NCI-H2227 (cell line): ENCODE measurements around the gene NDRG4.
A peak's percentile ranks its signal among the peaks of the same experiment; 100 is the strongest.

ENCODE experiments used
- DNase-seq: peaks from one replicate; lab custom pipeline; 2025; ENCODE audit not compliant: unreplicated experiment; lab: John Stamatoyannopoulos, UW

NDRG4 gene, protein sequence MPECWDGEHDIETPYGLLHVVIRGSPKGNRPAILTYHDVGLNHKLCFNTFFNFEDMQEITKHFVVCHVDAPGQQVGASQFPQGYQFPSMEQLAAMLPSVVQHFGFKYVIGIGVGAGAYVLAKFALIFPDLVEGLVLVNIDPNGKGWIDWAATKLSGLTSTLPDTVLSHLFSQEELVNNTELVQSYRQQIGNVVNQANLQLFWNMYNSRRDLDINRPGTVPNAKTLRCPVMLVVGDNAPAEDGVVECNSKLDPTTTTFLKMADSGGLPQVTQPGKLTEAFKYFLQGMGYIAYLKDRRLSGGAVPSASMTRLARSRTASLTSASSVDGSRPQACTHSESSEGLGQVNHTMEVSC

DNA sequence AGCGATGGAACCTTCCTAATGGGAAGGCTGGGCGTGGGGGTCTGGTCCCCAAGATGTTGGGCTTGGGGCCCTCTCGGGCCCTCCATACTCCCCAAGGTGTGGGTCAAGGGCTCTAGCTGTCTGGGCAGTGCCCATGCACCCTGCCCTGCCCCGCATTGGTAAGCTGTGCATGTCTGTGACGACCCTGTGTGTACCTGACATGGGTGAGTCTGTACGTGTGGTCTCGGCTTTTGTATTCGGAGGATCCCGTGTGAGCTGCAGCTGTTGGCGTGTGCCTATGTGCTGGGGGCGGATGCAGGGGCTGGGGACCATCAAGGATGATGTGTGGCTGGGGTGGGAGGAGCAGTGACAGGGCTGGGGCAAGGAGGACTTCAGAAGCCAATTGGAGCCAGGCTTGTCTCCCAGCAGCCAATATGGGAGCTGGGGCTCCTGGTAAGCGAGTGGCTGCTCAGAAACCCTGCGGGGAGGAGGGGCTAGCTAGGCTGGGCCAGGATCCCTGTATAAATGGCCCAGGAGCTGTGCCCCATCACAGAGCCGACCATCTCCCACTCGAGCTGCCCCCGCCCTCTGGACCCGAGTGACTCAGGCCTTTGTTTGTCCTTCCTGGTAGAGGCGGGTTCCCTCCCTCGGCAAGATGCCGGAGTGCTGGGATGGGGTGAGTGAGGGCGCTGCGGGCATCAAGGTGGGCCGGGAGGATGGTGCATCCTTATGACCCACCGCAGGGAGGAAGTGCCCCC, at the start of gene NDRG4:
NDRG4 (plus strand) TSS at position 529 of the 737 bp plus-strand sequence; CDS start at position 635, 106 bp downstream.
- DNase-seq, result peak; percentile 94

DNA sequence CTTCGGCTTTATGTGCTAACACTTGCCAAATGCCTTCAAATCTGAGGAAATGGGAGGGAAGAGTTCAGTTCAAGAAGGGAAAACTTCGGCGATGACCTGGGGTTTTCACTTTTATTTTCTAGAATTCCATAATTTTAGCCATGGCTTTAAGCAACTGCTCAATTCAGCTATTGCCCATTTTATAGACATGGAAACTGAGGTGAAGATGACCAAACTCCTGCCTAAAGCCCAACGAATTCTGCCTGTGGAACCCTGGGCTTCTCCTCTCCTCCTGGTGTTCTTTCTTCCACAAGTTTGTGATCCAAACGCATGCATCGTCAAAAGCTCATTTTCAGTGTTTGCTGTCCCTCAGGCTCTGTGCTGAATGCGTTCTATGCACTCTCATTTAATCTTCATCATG, 49.4 kb upstream of the NDRG4 start:
- DNase-seq, result no peak

DNA sequence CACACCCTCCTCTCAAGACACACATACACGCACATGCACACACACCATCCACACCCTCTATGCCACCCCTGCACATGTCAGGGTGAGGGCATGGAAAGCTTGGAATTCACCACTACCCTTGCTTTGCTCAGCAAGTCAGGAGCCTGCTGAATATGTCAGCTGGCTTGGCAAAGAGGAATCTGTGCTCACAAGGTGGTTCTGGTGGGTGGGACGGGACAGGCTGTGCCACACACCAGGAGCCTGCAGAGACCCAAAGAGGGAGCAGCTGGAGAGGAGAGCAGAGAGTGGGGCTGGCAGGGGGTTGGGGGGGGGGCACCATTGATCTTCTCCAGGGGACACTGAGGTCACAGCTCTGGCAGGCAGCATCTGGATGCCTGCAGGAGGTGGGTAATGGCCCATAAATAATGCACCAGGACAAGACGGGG, 48.7 kb upstream of the NDRG4 start:
- DNase-seq, result peak; percentile 32

DNA sequence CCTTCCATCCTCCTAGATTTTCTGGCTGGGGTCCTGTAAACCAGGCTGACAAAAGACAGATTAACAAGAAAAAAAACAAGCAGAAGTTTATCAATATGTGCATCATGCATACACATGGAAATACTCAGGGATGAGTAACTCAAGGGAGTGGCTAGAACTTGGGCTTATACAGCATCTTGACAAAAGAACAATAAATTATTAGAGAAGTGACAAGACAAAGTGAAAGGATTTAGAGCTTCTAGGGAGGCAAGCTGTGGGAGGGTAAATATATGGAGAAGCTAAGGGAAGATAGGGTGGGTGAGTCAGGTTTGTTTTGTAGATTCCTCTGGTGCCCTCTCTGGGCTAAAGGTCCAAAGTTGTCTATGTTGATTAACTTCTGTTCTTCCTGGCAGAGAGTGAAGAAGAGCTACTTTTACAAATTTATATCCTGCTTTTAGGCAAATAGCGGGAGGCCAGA, 48.0 kb upstream of the NDRG4 start:
- no peak for DNase-seq

DNA sequence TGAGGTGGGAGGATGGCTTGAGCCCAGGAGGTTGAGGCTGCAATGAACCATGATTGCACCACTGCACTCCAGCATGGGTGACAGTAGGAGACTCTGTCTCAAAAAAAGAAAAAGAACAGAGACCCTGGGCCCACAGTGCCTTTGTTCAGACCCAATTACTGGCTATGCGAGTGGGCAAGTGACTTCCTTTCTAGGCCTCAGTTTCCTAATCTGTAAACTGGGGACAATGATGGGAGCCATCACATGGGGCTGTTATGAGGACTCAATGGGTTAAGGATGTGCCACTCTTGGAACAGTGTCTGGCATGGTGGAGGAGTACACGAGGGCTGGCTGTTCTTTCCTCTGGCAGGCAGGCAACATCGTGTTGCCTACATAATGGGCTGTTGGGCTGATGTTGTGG, 47.3 kb upstream of the NDRG4 start:
- DNase-seq, result no peak

DNA sequence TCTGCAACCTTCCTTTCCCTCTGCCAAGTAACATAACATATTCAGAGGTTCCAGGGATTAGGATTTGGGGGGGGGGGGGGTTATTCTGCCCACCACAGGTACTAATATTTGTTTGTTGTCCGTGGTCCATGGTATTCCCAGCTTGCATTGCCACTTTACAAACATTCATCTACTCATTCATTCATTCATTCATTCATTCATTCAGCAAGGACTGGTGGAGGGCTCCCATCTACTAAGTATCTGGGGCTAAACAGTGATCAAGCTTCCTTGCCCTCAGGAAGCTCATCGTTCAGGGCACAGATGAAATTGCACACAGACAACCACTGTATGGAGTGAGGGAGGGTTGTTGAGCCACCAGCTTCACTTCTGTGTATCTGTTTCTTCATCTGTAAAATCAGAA, 45.8 kb upstream of the NDRG4 start:
- DNase-seq, result no peak

DNA sequence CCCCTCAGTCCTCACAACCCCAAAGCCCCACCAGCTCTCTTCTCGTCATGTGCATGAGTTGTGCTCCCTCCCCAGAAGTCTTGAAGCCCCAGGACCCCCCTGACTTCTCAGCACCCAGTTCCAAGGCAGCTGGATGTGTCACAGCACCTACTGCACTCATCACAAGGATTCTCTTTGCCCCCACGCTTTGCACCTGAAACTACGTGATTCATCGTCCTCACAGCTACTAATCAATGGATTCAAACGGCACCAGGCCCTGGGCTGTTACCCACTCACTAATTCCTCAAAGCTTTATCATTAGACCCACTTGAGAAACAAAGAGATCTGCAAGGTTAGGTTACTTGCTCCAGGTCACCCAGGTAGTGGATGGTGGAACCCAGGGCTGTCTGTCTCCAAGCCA, 45.1 kb upstream of the NDRG4 start:
- DNase-seq, result no peak

DNA sequence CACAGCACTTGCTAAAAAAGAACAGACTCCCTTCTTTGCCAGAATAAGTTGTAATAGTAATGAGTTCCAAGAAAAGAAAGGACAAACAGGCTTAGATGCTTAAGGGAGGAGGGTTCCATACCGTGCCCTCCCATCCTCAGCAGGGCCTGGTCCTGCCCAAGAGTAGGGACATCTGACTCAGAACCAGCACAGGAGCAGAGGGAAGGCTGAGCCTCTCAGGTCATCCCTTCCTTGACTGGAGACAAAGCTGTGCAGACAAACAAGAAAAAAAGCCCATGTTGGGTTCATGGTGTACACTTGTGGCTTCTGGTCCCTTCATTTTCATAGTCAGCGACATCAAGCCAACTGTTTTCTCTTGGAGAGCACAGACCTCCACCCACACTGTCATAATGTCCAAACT, 44.2 kb upstream of the NDRG4 start:
- no peak for DNase-seq

DNA sequence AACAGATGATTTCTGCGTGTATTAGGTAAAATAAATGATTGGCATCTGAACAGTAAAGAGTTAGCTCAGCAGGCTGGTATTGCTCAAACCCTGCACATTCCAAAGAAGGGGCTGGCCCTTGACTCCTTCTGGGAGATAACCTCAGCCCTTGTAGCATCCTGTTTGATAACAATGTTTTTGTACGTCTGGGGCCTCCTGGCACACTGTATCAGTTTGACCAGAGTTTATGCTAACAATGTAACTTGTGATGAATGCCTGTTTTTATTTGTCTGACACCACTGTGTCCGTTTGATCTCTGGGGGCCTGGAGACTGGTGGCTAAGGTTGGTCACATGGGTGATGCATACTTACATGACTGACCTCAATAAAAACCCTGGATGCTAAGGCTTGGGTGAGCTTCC, 43.8 kb upstream of the NDRG4 start:
- DNase-seq, result no peak

DNA sequence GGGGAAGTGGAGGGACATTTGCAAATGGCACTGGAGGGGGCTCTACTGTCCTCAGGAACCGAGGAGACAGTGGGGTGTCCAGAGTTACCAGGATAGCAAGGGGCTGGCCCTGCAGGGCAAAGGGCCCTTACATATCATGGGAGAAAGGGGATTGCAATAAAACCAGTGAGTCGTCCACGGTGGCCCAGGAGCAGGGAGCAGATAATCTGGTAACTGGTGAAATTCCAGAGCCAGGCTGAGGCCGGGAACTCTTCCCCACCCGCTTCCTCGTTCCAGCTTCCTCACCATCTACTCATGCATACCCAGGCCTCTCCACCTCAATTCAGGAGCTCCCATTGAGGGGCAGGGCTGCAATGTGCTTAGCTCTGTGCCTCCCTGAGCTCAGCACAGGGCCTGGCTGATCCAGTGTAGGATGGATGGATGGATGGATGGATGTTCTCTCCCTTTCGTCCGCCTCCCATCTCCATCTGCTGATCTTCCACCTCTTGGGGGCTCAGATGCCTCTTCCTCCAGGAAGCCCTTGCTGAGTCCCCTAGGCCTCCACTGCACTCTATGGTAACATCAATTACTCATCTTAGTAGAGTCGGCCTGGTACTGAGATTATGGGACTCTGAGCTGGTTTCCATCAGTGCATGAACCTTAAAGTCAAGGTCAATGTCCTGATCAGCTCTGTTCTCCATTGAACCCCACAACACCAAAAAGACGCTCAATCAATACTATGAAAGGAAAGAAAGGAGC, 41.2 kb upstream of the NDRG4 start:
- no peak for DNase-seq

DNA sequence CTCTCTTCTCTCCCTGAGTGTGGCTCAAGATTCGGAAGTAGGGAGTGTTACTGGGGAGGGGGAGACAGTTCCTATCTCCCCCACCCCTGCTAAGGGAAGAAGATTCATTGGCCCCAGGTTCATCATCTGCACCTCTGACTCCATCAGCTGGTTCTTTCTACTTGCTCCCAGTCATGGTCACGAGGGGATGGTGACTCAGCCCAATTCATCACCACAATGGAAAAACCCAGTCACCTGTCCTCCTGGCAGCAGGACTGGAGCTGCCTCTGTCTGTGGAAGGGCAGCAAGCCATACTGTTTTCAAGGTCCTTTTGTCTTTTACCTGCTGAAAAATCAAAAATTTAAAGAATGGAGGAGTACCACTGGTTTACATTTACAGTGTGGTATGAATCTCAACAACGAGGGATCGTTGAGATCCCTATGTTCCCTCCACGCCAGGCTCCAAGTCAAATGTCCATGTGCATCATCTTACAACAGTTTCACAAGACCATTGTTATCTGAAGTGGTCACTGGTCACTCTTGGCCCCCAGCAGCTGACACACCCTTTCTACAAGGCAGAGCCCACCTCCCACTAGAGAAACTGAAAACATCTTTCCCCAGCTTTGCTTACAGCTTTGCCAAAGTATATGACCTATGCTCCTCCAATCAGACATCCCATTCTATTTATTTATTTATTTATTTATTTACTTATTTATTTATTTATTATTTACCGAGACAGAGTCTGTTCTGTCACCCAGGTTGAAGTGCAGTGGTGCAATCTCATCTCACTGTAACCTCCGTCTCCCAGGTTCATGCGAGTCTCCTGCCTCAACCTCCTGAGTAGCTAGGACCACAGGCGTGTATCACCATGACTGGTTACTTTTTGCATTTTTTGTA, 40.4 kb upstream of the NDRG4 start:
- no peak for DNase-seq

DNA sequence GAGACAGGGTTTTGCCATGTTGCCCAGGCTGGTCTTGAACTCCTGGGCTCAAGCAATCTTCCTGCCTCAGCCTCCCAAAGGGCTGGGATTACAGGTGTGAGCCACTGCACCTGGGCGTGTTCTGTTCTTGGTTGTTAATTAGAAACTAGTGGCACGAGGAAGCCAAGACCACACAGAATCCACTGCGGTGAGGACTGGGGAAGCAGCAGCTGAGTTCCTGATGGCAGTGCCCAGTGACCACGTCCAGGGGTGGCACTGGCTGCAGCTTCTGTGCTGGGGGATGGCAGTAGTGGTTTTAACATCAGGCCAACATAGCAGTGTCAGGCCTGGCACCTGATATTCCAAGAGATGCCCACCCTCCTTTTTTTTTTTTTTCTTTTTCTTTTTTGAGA, 39.7 kb upstream of the NDRG4 start:
- no peak for DNase-seq

DNA sequence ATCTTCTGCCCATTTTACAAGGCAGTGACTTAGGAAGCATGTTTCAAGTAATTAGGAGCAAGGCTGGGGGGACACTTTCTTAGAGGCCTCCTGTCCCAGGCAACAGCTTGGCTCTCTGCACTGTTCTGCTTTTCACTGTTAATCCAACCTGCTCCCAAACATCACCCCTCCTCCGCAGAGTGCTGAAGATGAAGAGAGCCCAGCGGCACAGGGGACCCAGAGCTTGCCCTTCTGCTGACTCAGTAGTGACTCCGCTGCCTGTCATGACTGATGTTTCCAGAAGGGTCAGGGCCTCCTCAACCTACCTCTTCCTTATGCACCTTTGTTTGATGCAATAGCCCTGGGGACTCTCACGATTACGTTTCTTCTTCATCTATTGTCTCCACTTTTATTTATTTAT, 38.9 kb upstream of the NDRG4 start:
- DNase-seq, result no peak

DNA sequence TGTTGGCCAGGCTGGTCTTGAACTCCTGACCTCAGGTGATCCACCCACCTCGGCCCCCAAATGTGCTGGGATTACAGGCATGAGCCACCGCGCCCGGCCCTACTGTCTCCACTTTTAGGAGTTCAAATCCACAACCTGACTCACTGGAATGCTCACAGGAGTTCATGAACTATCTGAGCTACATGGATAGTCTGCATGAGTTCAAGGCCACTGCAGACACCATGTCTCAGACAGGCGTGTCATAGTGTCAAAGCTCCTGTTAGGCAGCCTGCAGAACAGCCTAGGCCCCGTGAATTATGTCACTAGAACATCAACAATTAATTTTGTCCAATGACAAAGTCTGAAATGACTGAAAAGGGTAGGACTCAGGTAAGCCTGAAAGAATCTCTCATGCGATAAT, 38.3 kb upstream of the NDRG4 start:
- DNase-seq, result no peak

DNA sequence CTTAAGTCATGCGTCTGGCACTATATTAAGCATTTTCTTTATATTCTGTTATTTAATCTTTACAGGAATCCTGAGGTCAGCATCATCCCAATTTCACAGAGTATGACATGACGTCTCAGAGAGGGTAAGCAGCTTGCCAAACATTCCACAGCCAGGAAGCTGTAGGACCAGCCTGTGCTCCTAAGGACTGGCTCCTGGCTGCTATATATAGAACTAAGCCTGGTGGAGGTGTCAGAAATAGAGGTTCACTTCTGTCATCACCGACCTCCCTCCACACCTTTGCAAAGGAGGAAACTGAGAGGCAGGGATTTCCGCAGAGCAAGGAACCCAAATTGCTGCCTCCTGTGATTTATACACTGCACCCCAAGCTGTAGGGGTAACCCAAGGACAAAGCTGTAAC, 37.9 kb upstream of the NDRG4 start:
- no peak for DNase-seq

DNA sequence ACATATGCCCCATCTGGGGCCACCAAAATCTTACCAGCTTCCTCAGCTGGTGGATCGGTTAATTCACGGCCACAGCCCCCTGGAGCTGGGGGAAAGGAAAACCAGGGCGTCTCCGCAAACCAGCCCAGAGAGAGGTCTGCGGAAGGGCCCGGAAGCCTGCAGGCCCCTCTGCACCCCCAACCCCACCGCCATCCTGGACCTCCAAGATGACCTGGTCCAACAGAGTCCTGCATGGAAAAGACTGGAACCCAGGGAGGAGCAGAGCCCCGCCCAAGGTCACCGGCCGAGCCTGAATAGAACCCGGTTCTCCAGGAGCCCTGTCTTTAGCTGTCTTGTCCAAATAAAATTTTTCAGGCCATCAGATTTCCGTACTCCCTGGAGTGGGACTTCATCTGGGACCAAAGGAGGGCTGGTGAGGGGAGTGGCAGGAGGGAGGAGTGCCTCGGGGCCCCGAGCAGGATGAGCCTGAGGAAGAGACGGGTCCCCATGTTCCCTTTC, 37.4 kb upstream of the NDRG4 start:
- no peak for DNase-seq

DNA sequence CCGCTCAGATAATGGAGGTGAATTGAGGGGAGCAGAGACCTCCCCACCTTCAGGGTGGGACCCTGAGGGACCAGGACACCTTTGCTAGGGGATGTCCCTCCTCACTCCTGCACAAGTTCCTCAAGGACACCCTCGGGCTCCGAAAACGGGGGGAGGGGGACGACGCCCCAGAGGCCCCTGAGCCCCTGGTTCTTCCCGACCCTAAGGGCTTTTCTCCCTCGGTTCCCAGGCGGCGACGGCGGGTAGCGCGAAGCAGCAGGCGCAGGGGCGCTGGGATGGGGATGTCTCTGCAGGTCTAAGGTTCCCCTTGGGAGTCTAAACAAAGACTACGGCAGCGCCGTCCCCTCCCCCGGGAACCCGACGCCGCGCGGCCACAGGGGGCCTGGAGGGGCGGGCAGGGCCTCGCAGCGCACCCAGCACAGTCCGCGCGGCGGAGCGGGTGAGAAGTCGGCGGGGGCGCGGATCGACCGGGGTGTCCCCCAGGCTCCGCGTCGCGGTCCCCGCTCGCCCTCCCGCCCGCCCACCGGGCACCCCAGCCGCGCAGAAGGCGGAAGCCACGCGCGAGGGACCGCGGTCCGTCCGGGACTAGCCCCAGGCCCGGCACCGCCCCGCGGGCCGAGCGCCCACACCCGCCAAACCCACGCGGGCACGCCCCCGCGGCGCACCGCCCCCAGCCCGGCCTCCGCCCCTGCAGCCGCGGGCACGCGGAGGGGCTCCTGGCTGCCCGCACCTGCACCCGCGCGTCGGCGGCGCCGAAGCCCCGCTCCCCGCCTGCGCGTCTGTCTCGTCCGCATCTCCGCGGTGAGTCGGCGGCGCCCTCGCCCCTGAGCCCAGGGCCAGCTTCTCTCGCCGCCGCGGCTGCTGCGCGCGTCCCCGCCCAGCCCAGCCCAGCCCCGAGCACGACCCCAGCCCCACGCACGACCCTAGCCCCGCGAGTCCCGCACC, 36.7 kb upstream of the NDRG4 start:
- DNase-seq, result peak; percentile 65

DNA sequence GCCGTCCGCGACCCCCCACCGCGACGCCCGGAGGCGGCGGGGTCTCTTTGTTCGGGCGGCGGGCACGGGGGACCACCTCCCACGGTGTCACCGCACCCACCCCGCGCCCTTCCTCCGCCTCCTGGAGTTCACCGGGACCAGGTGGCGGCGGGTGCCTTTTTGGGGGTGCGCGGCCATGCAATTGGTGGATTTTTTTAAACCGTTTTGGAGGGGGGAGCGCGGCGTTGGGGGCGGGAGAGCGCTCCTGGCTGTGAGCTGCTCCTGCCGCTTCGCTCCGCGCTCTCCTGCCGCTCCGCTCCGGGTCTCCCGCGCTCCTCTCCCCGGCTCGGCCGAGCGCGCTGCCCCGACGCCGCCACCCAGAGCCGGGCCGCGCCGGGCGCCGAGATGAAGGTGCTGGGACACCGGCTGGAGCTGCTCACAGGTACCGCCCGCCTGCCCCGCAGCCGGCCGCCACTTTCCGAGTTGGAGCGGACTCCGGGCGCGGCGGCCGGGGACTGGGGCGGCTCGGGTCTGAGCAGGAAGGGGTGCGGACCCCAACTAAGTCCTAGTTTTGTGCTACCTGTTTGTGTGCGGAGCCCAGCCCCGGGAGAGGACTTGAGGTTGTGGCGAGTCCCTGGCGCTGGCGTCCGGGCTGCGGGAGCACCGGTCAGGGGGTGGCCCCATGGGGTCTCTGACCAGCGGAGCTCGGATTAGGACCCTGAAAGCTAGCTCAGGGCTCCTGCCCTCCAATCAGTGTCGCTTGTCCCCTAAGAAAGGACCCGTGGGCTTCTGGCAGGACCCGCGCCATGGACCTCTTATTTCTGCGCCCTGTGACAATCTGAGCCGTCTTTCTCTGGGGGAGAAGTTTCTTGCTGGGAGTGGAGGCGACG, 35.7 kb upstream of the NDRG4 start:
- DNase-seq, result peak; percentile 45
